Activated CD4-positive, alpha-beta T cell treated with anti-CD3 and anti-CD28 coated beads, Interleukin-2, amount 50 U/mL, for 16 hours (primary cell): ENCODE data around the gene NANP.
A peak's percentile ranks its signal among the peaks of the same experiment; 100 is the strongest.
"Not testable (repeated sequence)": the region's sequence is repeated elsewhere in the genome, so short reads cannot be mapped to it uniquely, and the experiment has no call there.

Experiments used
- DNase-seq: peaks from one replicate; pipeline ENCODE4 v3.0.0-alpha.2; 2020

The NANP gene

GRCh38 chr20:25605148-25605547 is 18.7 kb downstream of the NANP start:
- no peak for DNase-seq

- DNase-seq = no peak
Observed at GRCh38 chr20:25604611-25605010, 19.2 kb downstream of the NANP start.

- peak; percentile 66 for DNase-seq
Observed at GRCh38 chr20:25602914-25603309, 20.9 kb downstream of the NANP start.

GRCh38 chr20:25602191-25602913 is 21.5 kb downstream of the NANP start:
- DNase-seq = not testable (repeated sequence)

- no peak for DNase-seq
Observed at GRCh38 chr20:25601659-25602058, 22.2 kb downstream of the NANP start.

GRCh38 chr20:25600632-25601031 is 23.2 kb downstream of the NANP start:
- DNase-seq = no peak

- no peak for DNase-seq
Observed at GRCh38 chr20:25592135-25592852, 31.5 kb downstream of the NANP start.

GRCh38 chr20:25590778-25591177 is 33.0 kb downstream of the NANP start:
- DNase-seq = not testable (repeated sequence)

- no peak for DNase-seq
Observed at GRCh38 chr20:25588491-25588890, 35.3 kb downstream of the NANP start.

GRCh38 chr20:25587536-25587935 is 36.3 kb downstream of the NANP start:
- no peak for DNase-seq

- no peak for DNase-seq
Observed at GRCh38 chr20:25586877-25587276, 36.9 kb downstream of the NANP start.

GRCh38 chr20:25584905-25585704 is 38.7 kb downstream of the NANP start, which contains the start of gene NINL:
TSS of gene NINL (minus strand) at chr20:25585531. CDS start at chr20:25526587, 58,944 bp downstream.
- DNase-seq = peak; percentile 45

GRCh38 chr20:25583607-25584006 is 40.2 kb downstream of the NANP start:
- not testable (repeated sequence) for DNase-seq

- no peak for DNase-seq
Observed at GRCh38 chr20:25580711-25581110, 43.1 kb downstream of the NANP start.

- no peak for DNase-seq
Observed at GRCh38 chr20:25579081-25579770, 44.6 kb downstream of the NANP start.

- DNase-seq = no peak
Observed at GRCh38 chr20:25576783-25577530, 46.9 kb downstream of the NANP start.

- DNase-seq = no peak
Observed at GRCh38 chr20:25574411-25574810, 49.4 kb downstream of the NANP start.

GRCh38 chr20:25573288-25574251 is 50.2 kb downstream of the NANP start:
- no peak for DNase-seq

GRCh38 chr20:25571817-25572216 is 52.0 kb downstream of the NANP start:
- no peak for DNase-seq

GRCh38 chr20:25571240-25571639 is 52.6 kb downstream of the NANP start:
- no peak for DNase-seq

GRCh38 chr20:25570148-25570530 is 53.7 kb downstream of the NANP start:
- no peak for DNase-seq
